ENCODE data around the gene FXYD2.

- TF ChIP-seq POLR2A (IDR thresholded peaks at IDR 0.05) (no peak), CTCF (IDR thresholded peaks at IDR 0.05) (no peak)
Measured at GRCh38 chr11:117869604-117870003, 45.1 kb upstream of the FXYD2 start.

All from Peyer's patch (tissue), 4 donors.